Measurements from ENCODE around the gene PARD3B. TPM values are rescaled to one million over a fixed set of nuclear protein-coding genes. Genes with fewer than 3 reads are reported as not detected.

PARD3B gene
- total RNA-seq, 4 donors from 2014 or later, result 6.5 to 17.3 (median 12.7) TPM

DNA sequence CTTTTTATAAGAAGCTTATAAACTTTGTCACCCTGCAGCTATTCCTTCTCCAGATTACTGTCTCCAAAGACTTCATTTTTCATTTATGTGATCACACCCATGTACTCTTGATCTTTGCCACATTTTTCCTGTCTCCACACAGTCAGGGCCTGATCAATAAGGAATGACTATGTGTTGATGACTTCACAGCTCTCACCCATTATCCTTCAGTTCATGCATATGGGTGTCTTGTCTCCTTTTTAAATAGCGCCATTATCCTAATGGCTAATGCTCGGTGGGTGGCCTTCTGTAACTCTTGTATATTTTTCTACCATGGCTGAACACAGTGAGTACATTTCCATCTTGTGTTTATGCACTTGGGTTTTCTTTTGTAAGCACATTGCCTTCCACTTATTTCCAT lies 801.4 kb downstream of the PARD3B start:
- 95 to 100% methylated on average over 2 of the region's 2 CpGs for WGBS, 2 donors
- H3K4me3 ChIP-seq (ENCODE audit: low read depth, poor library complexity, severe bottlenecking), result no peak overlapping the region
- intact Hi-C loops (cut with DNase I; ENCODE audit: low total_unique reads), result no loop called here
- TF ChIP-seq, protein P1, sequence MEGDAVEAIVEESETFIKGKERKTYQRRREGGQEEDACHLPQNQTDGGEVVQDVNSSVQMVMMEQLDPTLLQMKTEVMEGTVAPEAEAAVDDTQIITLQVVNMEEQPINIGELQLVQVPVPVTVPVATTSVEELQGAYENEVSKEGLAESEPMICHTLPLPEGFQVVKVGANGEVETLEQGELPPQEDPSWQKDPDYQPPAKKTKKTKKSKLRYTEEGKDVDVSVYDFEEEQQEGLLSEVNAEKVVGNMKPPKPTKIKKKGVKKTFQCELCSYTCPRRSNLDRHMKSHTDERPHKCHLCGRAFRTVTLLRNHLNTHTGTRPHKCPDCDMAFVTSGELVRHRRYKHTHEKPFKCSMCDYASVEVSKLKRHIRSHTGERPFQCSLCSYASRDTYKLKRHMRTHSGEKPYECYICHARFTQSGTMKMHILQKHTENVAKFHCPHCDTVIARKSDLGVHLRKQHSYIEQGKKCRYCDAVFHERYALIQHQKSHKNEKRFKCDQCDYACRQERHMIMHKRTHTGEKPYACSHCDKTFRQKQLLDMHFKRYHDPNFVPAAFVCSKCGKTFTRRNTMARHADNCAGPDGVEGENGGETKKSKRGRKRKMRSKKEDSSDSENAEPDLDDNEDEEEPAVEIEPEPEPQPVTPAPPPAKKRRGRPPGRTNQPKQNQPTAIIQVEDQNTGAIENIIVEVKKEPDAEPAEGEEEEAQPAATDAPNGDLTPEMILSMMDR (IDR thresholded peaks at IDR 0.05), result no peak
- TF ChIP-seq POLR2A (IDR thresholded peaks at IDR 0.05), result no peak
- DNase-seq (ENCODE audit: low spot score in 2 of 2), result no peak

DNA sequence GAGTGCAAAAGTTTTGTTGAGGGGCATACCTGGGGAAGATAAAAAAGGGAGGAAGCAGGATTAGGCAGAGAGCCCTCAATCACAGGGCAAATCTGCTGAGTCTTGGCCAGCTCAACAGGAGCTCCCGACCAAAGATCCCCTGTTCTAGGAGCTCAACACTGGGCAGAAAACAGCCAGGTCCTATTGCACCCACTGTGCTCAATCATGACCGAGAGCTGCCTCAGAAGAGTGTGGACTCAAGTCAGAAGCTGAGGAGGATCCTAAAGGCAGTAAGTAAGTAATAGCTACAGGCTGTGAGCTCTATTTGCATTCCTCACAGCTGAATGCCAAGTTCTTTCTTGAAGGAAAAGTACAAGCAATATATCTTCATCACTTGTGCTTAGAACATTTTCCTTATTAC lies 802.6 kb downstream of the PARD3B start:
- no peak overlapping the region for H3K4me3 ChIP-seq (ENCODE audit: low read depth, poor library complexity, severe bottlenecking)
- no peak for TF ChIP-seq POLR2A (IDR thresholded peaks at IDR 0.05)
- TF ChIP-seq, protein P1 (IDR thresholded peaks at IDR 0.05), result no peak
- intact Hi-C loops (cut with DNase I; ENCODE audit: low total_unique reads), result no loop called here
- no peak for DNase-seq (ENCODE audit: low spot score in 2 of 2)
- 49 to 58% methylated on average over 2 of the region's 2 CpGs for WGBS, 2 donors

DNA sequence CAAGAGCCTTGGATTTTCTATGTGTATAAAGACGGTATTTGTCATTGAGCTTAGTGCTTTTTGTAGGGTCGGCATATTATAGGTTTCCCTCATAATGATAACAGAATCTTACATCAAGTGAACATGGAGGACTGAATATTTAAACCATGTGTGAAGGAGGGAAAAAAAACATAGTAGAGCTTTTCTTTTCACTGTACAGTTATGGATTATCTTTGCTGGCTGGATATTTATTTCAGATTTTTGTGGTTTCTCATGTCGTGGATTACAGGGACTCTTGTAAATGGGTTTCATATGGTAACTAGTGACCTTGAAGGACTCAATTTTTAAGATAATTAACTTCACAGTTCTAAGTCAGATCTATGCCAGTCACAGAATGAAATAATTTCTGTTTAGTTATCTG lies 806.8 kb downstream of the PARD3B start:
- intact Hi-C loops (cut with DNase I; ENCODE audit: low total_unique reads), result no loop called here

DNA sequence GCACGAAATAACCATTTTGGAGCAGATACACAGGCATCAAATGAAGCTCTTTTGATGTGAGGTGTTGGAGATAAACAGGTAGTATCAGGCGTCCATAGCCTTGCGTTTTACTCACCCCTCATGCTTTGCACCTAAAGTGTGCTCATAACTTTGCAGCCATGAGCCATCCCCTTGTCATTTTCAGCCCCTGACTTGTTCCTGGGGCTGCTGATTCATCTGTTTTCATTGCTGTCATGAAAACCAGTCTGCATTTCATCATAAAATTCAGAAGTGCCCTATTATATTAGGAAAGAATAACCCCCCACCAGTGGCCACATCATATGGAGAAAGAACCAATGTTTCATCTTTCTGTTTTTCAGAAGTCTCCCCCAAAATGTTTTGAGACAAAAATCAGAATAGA lies 807.3 kb downstream of the PARD3B start:
- 93 to 94% methylated on average over 3 of the region's 3 CpGs for WGBS, 2 donors
- H3K4me3 ChIP-seq (ENCODE audit: low read depth, poor library complexity, severe bottlenecking), result no peak overlapping the region
- intact Hi-C loops (cut with DNase I; ENCODE audit: low total_unique reads), result no loop called here
- DNase-seq (ENCODE audit: low spot score in 2 of 2), result no peak
- TF ChIP-seq, protein P1 (IDR thresholded peaks at IDR 0.05), result no peak
- no peak for TF ChIP-seq POLR2A (IDR thresholded peaks at IDR 0.05)

More for the DNA sequence above, 806.8 kb downstream of the PARD3B start:
- TF ChIP-seq, protein P1 (IDR thresholded peaks at IDR 0.05), result no peak
- TF ChIP-seq POLR2A (IDR thresholded peaks at IDR 0.05), result no peak
- DNase-seq (ENCODE audit: low spot score in 2 of 2), result no peak
- H3K4me3 ChIP-seq (ENCODE audit: low read depth, poor library complexity, severe bottlenecking), result no peak overlapping the region
- WGBS, 2 donors, result 74 to 87% methylated on average over 3 of the region's 3 CpGs

DNA sequence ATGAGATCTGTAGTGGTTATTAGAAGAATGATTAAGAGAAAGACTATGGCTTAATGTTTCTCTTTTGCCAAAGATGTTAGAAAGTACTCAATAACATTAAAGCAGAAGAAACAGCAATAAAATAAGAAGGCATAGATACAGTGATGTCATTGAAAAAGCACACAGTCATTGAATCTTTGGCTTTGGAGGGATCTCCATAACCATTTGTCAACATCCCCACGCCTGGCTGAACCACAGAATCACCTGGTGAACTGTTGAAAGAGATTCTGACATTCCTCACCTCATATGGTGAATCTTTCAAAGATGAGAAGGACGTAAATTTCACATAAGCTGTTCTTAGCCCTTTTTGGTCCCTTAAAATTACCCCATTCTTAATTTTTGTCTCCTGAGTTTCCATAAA lies 812.5 kb downstream of the PARD3B start:
- TF ChIP-seq POLR2A (IDR thresholded peaks at IDR 0.05), result no peak
- TF ChIP-seq, protein P1 (IDR thresholded peaks at IDR 0.05), result no peak
- no peak overlapping the region for H3K4me3 ChIP-seq (ENCODE audit: low read depth, poor library complexity, severe bottlenecking)
- intact Hi-C loops (cut with DNase I; ENCODE audit: low total_unique reads), result no loop called here
- WGBS, 2 donors, result 78 to 79% methylated on average over 2 of the region's 2 CpGs
- no peak for DNase-seq (ENCODE audit: low spot score in 2 of 2)

DNA sequence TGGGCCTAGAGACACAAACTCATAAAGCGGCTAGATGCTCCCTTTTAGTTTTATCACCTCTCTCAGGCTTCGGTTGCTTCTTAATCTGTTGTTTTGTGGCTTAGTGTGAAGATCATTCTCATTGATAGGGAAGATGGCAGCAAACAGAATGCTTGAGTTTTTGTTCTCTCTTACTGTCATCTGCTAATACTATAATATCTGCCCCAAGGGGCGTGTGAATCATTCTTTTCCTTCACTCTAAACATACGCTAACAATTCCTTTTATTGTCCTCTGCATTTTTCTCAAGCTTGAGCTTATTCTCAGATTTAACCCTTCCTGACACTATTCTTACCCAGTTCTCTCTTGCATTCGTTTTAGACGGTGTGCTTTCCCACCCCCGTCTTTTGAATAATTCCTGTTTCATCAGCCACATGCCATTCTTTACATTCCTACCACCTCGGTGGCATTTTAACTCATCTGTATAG lies 813.1 kb downstream of the PARD3B start:
- WGBS, 2 donors, result 52 to 54% methylated on average over 8 of the region's 8 CpGs
- H3K4me3 ChIP-seq (ENCODE audit: low read depth, poor library complexity, severe bottlenecking), result no peak overlapping the region
- intact Hi-C loops (cut with DNase I; ENCODE audit: low total_unique reads), result no loop called here
- TF ChIP-seq, protein P1 (IDR thresholded peaks at IDR 0.05), result no peak
- no peak for TF ChIP-seq POLR2A (IDR thresholded peaks at IDR 0.05)
- no peak for DNase-seq (ENCODE audit: low spot score in 2 of 2)

All from lower leg skin (tissue), 4 donors.